Measurements from ENCODE around the gene RMND5B. TPM values are rescaled to one million over a fixed set of nuclear protein-coding genes. Genes with fewer than 3 reads are reported as not detected.

The RMND5B gene
- total and polyA plus RNA-seq, 10 of the 15 experiments (the other 5 are each of a cell fraction or from before 2014, with no cell fraction given), result 1.6 to 50.7 (median 30.9) TPM

- no peak for ATAC-seq
- H3K36me3 ChIP-seq (ENCODE audit: control insufficient read depth in 2 of 2, insufficient read depth in 2 of 2, low read length in 1 of 2), result no peaks in the 10 kb centered on the region
- no peak overlapping the region for H3K27ac ChIP-seq (ENCODE audit: control insufficient read depth, insufficient read depth)
- TF ChIP-seq CEBPZ (IDR thresholded peaks at IDR 0.05; ENCODE audit: low read depth, low read length) (no peak), BMI1 (IDR thresholded peaks at IDR 0.05; ENCODE audit: borderline replicate concordance) (no peak), NR2C1 (IDR thresholded peaks at IDR 0.05) (no peak), SREBF1 (IDR thresholded peaks at IDR 0.05; ENCODE audit: low read length) (no peak), BCL11A (IDR thresholded peaks at IDR 0.05; ENCODE audit: low read depth, low read length) (no peak), WRNIP1 (IDR thresholded peaks at IDR 0.05; ENCODE audit: borderline replicate concordance, low read depth, low read length) (no peak), IKZF1 (conservative IDR thresholded peaks at IDR 0.05) (no peak), ZNF274 (IDR thresholded peaks at IDR 0.05; ENCODE audit: insufficient read depth, insufficient read length) (no peak), MYC (IDR thresholded peaks at IDR 0.05; ENCODE audit: insufficient read depth, insufficient read length, insufficient replicate concordance, low read length, severe bottlenecking) (no peak), ZNF207 (IDR thresholded peaks at IDR 0.05; ENCODE audit: borderline replicate concordance) (no peak), HDGF (IDR thresholded peaks at IDR 0.05) (no peak), SUZ12 (IDR thresholded peaks at IDR 0.05; ENCODE audit: unreplicated experiment) (no peak), IRF5 (IDR thresholded peaks at IDR 0.05; ENCODE audit: borderline replicate concordance) (no peak), RFX5 (IDR thresholded peaks at IDR 0.05; ENCODE audit: low read depth, low read length) (no peak), SMAD5 (IDR thresholded peaks at IDR 0.05; ENCODE audit: low read depth) (no peak), HDAC2 (IDR thresholded peaks at IDR 0.05) (no peak)
- POLR2A ChIA-PET, result interaction anchor here (0.6 kb wide), 1 partner anchor 58 kb away, joined by 5 read pairs; no protein-coding TSS in a partner anchor
- intact Hi-C loops (cut with micrococcal nuclease; ENCODE audit: unreplicated experiment), result no loop called here
- DNase-seq (ENCODE audit: low read depth, low spot score), result no peak
- no peaks in the 10 kb centered on the region for H3K9me3 ChIP-seq (replicated peaks; ENCODE audit: control insufficient read depth, insufficient read depth, low read length)
- SMC1A ChIA-PET (ENCODE audit: uncharacterized antibody, unreplicated experiment), result no interaction called here
- RAD21 ChIA-PET (ENCODE audit: unreplicated experiment), result no interaction called here
- no peak overlapping the region for H3K4me3 ChIP-seq
- CTCF ChIA-PET, result no interaction called here
- no peaks in the 10 kb centered on the region for H4K20me1 ChIP-seq (ENCODE audit: control insufficient read depth, insufficient read depth)
- 62% methylated on average over 3 of the region's 3 CpGs for WGBS (ENCODE audit: insufficient coverage, insufficient replicate concordance, low lambda C conversion rate, missing lambda C conversion rate)
- in situ Hi-C loops (cut with MboI), result no loop called here
- H3K79me2 ChIP-seq (ENCODE audit: control insufficient read depth, insufficient read depth, low read length), result no peaks in the 10 kb centered on the region
- FAIRE-seq, result no peak
- H2AFZ ChIP-seq (ENCODE audit: control insufficient read depth, low read depth, low read length), result no peak overlapping the region
- no peak overlapping the region for H3K4me2 ChIP-seq (ENCODE audit: control insufficient read depth, insufficient read depth)
- no TSS peak for BruUV-seq (replicated peaks)
- no peaks in the 10 kb centered on the region; a peak in 2 of 4 replicates for H3K27me3 ChIP-seq (replicated peaks in 1 of 2; ENCODE audit: control insufficient read depth in 2 of 2, insufficient read depth in 2 of 2, low read length in 1 of 2)
- no peaks in the 10 kb centered on the region for H3K4me1 ChIP-seq (ENCODE audit: control insufficient read depth, insufficient read depth, low read length)
- H3K9ac ChIP-seq (ENCODE audit: control insufficient read depth, insufficient read depth, low read length), result no peak overlapping the region
These were observed 43.6 kb downstream of the RMND5B start for GRCh38 chr5:178174456-178174855.

Data from GM12878 (cell line).